ENCODE results near the gene CACNG7.

CACNG7 gene

DNA sequence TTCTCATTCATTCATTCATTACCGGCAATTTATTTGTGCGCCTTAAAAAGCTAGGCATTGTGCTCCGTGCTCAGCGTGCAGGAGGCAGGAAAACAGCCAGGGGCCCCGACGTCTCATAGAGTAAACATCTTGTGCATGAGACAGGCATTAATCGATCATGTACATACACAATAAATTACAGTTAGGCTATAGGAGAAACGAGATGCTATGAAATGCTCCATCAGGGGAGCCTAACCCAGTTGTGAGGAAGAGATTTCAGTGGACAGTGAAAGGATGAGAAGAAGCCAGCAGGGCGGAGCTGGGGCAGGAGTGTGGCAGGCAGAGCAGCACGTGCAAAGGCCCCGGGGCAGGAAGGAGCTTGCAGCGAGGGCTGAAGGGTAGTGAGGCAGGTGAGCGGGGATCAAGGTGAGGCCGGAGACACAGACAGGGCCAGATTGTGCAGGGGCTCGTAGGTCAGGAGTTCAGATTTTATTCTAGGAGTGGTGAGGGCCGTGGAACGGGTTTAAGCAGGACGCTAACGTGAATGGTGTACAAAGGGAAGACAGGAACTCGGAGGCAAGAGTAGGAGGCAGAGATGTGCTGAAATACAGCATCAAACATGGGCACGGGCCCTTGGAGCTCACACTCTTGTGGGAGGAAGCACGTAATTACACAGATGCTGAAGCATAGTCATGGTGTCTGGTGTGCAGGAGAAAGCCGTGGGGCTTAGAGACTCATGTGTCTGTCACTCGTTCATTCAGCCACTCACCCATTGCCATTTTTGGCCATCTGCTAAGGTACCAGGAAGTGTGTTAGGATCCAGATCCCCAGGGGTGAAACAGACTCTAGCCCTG, 74.6 kb downstream of the CACNG7 start:
- peak; percentile 0 for DNase-seq

- no peak for DNase-seq
Observed at GRCh38 chr19:53985863-53986262, 76.8 kb downstream of the CACNG7 start.

DNA sequence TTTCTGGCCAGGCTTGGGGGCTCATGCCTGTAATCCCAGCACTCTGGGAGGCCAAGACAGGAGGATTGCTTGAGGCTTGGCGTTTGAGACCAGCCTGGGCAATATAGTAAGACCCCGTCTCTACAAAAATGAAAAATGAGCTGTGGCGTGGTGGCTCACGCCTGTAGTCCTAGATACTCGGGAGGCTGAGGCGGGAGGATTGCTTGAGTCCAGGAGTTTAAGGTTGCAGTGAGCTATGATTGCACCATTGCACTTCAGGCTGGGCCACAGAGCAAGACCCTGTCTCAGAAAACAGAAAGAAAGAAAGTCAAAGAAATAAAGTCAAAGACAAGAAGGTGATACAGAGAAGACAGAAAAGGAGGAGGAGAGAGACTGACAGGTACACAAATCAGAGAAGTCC, 79.9 kb downstream of the CACNG7 start:
- no peak for DNase-seq

DNA sequence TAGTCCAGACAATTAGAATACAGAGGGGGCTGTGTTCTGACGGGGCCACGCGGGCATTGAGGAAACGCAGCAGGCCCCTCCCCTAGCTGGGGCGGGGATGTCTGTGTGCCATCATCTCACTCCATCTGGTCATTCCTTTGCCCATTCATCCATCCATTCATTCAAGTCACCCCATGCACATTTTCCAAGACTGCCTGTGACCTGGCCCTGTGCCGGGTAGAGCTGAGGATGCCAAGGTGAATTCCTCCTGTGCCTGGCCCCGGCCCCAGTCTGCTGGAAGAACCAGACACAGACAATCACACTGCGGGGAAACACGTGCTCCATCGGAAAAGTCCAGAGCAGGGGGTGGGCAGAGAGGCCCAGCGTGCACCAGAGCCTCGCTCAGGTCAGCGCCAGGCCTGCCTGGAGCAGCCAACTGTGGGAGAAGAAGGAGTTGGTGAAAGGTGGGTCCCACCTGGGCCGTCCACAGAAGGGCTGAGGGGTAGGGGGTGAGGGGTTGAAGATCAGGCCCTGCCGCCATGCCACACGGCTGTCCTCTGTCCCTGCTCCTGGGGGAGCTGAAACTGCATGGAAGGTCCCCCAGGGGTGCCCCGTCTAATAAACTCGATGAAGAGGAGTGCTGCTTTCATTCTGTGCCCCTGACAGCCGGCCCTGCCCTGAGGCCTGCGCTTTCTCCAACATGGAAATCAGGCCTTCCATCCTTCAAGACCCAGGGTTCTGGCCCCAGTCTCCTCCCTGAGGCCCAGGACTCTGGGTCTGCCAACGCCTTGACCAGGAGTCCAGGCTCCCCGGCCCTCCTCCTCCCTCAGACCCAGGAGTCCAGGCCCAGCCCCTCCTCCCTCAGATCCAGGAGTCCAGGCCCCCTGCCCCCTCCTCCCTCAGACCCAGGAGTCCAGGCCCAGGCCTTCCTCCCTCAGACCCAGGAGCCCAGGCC, 80.8 kb downstream of the CACNG7 start:
- DNase-seq: no peak

- DNase-seq: peak; percentile 27
Observed at GRCh38 chr19:53991224-53992113, 82.4 kb downstream of the CACNG7 start, which contains the start of gene CACNG6. Gene CACNG6 (plus strand): TSS chr19:53991637. CDS start chr19:53992878, 1,241 bp downstream.

DNA sequence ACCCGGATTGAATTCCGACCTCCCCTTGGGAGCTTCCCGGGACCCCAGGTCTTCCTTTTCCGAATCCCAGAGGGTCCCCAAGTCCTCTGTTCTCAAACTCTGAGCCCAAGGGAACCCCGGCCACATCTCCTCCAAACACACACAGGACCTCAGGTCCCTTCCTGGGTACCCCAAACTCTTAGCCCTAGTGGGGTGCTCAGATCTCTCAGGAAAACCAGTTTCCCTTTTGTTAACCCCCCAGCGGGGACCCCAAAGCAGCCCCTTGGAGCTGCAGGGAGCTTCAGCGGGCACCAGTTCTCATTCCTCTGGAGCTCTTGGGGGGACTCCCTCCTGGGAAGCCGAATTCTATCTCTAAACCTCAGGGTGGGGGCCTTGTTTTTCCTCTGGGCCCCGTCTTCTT, 83.1 kb downstream of the CACNG7 start:
- no peak for DNase-seq

GRCh38 chr19:53992815-53993214, 83.7 kb downstream of the CACNG7 start:
- no peak for DNase-seq

- DNase-seq: no peak
Observed at GRCh38 chr19:53993448-53993847, 84.4 kb downstream of the CACNG7 start.

Measured in CD4-positive, alpha-beta T cell treated with Interleukin-15 for 1 hour (primary cell).